HepG2 (cell line): Measurements from ENCODE around the gene NAB1. TPM values are rescaled to one million over a fixed set of nuclear protein-coding genes. Genes with fewer than 3 reads are reported as not detected.

Experiments used
- ARID3A ChIP-seq: IDR thresholded peaks from 2 replicates; pipeline ENCODE4 v1.6.1; 2012; ENCODE audit warnings: low read depth, low read length, improper control_type of control experiment
- BCL3 ChIP-seq: sonication (generic); formaldehyde crosslinking; IDR thresholded peaks from 2 replicates; pipeline ENCODE4 v1.5.1; 2020; ENCODE audit warnings: mild to moderate bottlenecking, missing genetic modification reagents, moderate library complexity
- EED ChIP-seq: sonication (generic); formaldehyde crosslinking; IDR thresholded peaks from 2 replicates; pipeline ENCODE4 v1.5.0; 2020; ENCODE audit warnings: mild to moderate bottlenecking, missing genetic modification reagents
- FOXM1 ChIP-seq: sonication (generic); formaldehyde crosslinking; IDR thresholded peaks from 2 replicates; pipeline ENCODE4 v1.5.0; 2020; ENCODE audit warnings: missing genetic modification reagents
- GFI1 ChIP-seq: sonication (generic); formaldehyde crosslinking; IDR thresholded peaks from 2 replicates; pipeline ENCODE4 v1.5.0; 2020; ENCODE audit warnings: missing genetic modification reagents, mild to moderate bottlenecking, borderline replicate concordance
- KAT7 ChIP-seq: IDR thresholded peaks from 2 replicates; pipeline ENCODE4 v1.6.1; 2018; ENCODE audit warnings: borderline replicate concordance, missing compliant biosample characterization
- KLF15 ChIP-seq: sonication (generic); formaldehyde crosslinking; IDR thresholded peaks from 2 replicates; pipeline ENCODE4 v1.8.1; 2023; ENCODE audit warnings: borderline replicate concordance, mild to moderate bottlenecking, inconsistent platforms, missing genetic modification reagents, mixed read lengths
- NAIF1 ChIP-seq: sonication (generic); formaldehyde crosslinking; IDR thresholded peaks from 2 replicates; pipeline ENCODE4 v1.5.0; 2020; ENCODE audit warnings: mild to moderate bottlenecking, missing genetic modification reagents, borderline replicate concordance
- NR2F2 ChIP-seq: IDR thresholded peaks from 2 replicates; pipeline ENCODE4 v1.6.1; 2012; ENCODE audit warnings: low read depth, inconsistent platforms, borderline replicate concordance
- PHF20 ChIP-seq: sonication (generic); formaldehyde crosslinking; IDR thresholded peaks from 2 replicates; pipeline ENCODE4 v1.5.0; 2020; ENCODE audit warnings: mild to moderate bottlenecking, missing genetic modification reagents
- RAD21 ChIP-seq: fragments of 450-650 bp; formaldehyde crosslinking; IDR thresholded peaks from 2 replicates; pipeline ENCODE4 v1.5.0; 2020; ENCODE audit warnings: mild to moderate bottlenecking
- RBM22 ChIP-seq: fragments of 200-400 bp; formaldehyde crosslinking; optimal IDR thresholded peaks from 2 replicates; pipeline ENCODE3; 2017; ENCODE audit warnings: mild to moderate bottlenecking, low read length, moderate library complexity
- XBP1 ChIP-seq: sonication (generic); formaldehyde crosslinking; IDR thresholded peaks from 2 replicates; pipeline ENCODE4 v1.5.0; 2020; ENCODE audit warnings: missing genetic modification reagents
- YEATS4 ChIP-seq: sonication (generic); formaldehyde crosslinking; IDR thresholded peaks from 2 replicates; pipeline ENCODE4 v1.4.0; 2020; ENCODE audit warnings: missing genetic modification reagents, borderline replicate concordance
- ZBTB34 ChIP-seq: sonication (generic); formaldehyde crosslinking; IDR thresholded peaks from 2 replicates; pipeline ENCODE4 v1.8.0; 2022; ENCODE audit warnings: mild to moderate bottlenecking, missing genetic modification reagents
- ZBTB8A ChIP-seq: sonication (generic); formaldehyde crosslinking; IDR thresholded peaks from 2 replicates; pipeline ENCODE4 v1.4.0; 2020; ENCODE audit warnings: mild to moderate bottlenecking, low read depth, missing genetic modification reagents, borderline replicate concordance
- ZFX ChIP-seq: sonication (generic); formaldehyde crosslinking; IDR thresholded peaks from 2 replicates; pipeline ENCODE4 v1.4.0; 2020; ENCODE audit warnings: mild to moderate bottlenecking, low read depth, missing genetic modification reagents, moderate library complexity
- ZNF17 ChIP-seq: sonication (generic); formaldehyde crosslinking; IDR thresholded peaks from 2 replicates; pipeline ENCODE4 v1.5.0; 2020; ENCODE audit warnings: mild to moderate bottlenecking, missing genetic modification reagents
- ZNF256 ChIP-seq: sonication (generic); formaldehyde crosslinking; conservative IDR thresholded peaks from 2 replicates; pipeline ENCODE4 v1.4.0; 2020; ENCODE audit warnings: missing genetic modification reagents
- ZNF512B ChIP-seq: sonication (generic); formaldehyde crosslinking; IDR thresholded peaks from 2 replicates; pipeline ENCODE4 v1.5.1; 2020; ENCODE audit warnings: missing genetic modification reagents, mild to moderate bottlenecking, borderline replicate concordance
- ZNF570 ChIP-seq: sonication (generic); formaldehyde crosslinking; IDR thresholded peaks from 2 replicates; pipeline ENCODE4 v1.4.0; 2020; ENCODE audit warnings: mild to moderate bottlenecking, missing genetic modification reagents, borderline replicate concordance
- ZNF597 ChIP-seq: sonication (generic); formaldehyde crosslinking; IDR thresholded peaks from 2 replicates; pipeline ENCODE4 v1.5.0; 2020; ENCODE audit warnings: missing genetic modification reagents
- ZNF644 ChIP-seq: IDR thresholded peaks from 2 replicates; pipeline ENCODE4 v1.6.1; 2016; ENCODE audit warnings: low read depth
- polyA plus RNA-seq, 8 experiments: library from polyadenylated mRNA; depleted of rRNA in 3 of 8; stranded (reverse) in 7 of 8; unstranded in 1 of 8; fragments of >200 nt; fragmentation: Illumina TruSeq in 4 of 8; extraction: Trizol in 4 of 8; gene quantifications; 2 replicates each; pipeline versions ENCODE4 v1.2.1 to v1.2.3, GENCODE V29; 2011 to 2016; ENCODE audit warnings: low read depth in 4 of 8, missing spikeins in 1 of 8, mixed read lengths in 1 of 8; ENCODE audit not compliant: insufficient read depth in 1 of 8
- total RNA-seq, 5 experiments: library from RNA; depleted of rRNA; stranded (reverse); fragments of >200 nt; fragmentation: Illumina TruSeq; extraction: Trizol; gene quantifications; 2 replicates each; pipeline ENCODE4 v1.2.3, GENCODE V29; 2016; ENCODE audit warnings: low read depth in 1 of 5

Gene NAB1
- total and polyA plus RNA-seq, 2 of the 13 experiments (the other 11 are each of a cell fraction or from before 2014, with no cell fraction given): 24.5 to 46.0 TPM

- no peak for TF ChIP-seq ZNF644
- no peak for TF ChIP-seq ZNF256 (CRISPR knock-in tag)
- TF ChIP-seq ZFX: 0 out of 2 replicates have a peak, but pooled peaks have one; percentile 24
- no peak for TF ChIP-seq ZNF597 (CRISPR knock-in tag)
- TF ChIP-seq RBM22: no peak
- no peak for TF ChIP-seq ZBTB34 (CRISPR knock-in tag)
- TF ChIP-seq ZNF570 (CRISPR knock-in tag): no peak
- no peak for TF ChIP-seq ZNF512B (CRISPR knock-in tag)
- TF ChIP-seq ARID3A: peak; percentile 41; the same call in 1 of the 2 replicates
- TF ChIP-seq PHF20 (CRISPR knock-in tag): no peak
- TF ChIP-seq KAT7: no peak
- TF ChIP-seq EED (CRISPR knock-in tag): no peak
- TF ChIP-seq ZNF17 (CRISPR knock-in tag): no peak
- no peak for TF ChIP-seq KLF15 (CRISPR knock-in tag)
- TF ChIP-seq GFI1 (CRISPR knock-in tag): no peak
- no peak for TF ChIP-seq RAD21
- no peak for TF ChIP-seq BCL3 (CRISPR knock-in tag)
- TF ChIP-seq NAIF1 (CRISPR knock-in tag): no peak
- no peak for TF ChIP-seq NR2F2
- TF ChIP-seq FOXM1 (CRISPR knock-in tag): no peak
- TF ChIP-seq ZBTB8A (CRISPR knock-in tag): no peak
- no peak for TF ChIP-seq XBP1 (CRISPR knock-in tag)
- no peak for TF ChIP-seq YEATS4 (CRISPR knock-in tag)
Measured at GRCh38 chr2:190696792-190697398, 48.0 kb downstream of the NAB1 start (continued).
